ENCODE results near the gene GNAS-AS1.

DNA sequence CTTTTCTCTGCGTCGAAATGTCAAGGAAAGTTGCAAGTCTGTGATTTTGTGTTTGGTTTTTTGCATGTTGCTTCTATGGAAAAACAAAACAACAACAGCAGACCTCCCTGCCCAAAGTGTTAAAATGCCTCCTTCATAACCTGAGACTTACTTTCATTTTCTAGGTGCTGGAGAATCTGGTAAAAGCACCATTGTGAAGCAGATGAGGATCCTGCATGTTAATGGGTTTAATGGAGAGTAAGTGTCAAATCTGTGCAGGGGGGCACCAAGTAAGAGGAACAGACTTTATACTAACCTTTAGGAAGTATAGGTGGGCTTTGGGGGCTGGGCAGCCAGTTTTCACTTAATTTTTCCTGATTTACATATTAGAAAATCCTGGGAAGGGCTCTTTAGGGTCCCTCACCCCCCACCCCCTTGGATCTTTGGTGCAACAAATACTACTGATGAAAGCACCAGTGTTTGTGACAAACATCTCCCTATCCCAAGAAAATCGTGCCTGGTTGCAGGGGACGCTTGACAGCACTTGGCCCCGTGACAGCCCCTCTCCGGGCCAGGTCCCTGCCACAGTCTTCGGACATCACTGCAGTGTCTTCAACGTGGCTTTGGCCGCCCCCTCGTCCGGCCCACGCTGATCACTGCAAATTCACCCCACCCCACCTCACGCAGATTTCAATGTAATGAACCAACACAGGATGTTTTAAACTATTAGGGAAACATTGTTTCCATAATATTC is 44.9 kb upstream of the GNAS-AS1 start:
- TF ChIP-seq, protein P1, sequence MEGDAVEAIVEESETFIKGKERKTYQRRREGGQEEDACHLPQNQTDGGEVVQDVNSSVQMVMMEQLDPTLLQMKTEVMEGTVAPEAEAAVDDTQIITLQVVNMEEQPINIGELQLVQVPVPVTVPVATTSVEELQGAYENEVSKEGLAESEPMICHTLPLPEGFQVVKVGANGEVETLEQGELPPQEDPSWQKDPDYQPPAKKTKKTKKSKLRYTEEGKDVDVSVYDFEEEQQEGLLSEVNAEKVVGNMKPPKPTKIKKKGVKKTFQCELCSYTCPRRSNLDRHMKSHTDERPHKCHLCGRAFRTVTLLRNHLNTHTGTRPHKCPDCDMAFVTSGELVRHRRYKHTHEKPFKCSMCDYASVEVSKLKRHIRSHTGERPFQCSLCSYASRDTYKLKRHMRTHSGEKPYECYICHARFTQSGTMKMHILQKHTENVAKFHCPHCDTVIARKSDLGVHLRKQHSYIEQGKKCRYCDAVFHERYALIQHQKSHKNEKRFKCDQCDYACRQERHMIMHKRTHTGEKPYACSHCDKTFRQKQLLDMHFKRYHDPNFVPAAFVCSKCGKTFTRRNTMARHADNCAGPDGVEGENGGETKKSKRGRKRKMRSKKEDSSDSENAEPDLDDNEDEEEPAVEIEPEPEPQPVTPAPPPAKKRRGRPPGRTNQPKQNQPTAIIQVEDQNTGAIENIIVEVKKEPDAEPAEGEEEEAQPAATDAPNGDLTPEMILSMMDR (IDR thresholded peaks at IDR 0.05; ENCODE audit: low read depth, low read length) = no peak
- TF ChIP-seq POLR2A (IDR thresholded peaks at IDR 0.05; ENCODE audit: extremely low read depth, insufficient read length) (no peak), MYC (IDR thresholded peaks at IDR 0.05; ENCODE audit: low read depth, low read length) (no peak)
- TF ChIP-seq, protein P2, sequence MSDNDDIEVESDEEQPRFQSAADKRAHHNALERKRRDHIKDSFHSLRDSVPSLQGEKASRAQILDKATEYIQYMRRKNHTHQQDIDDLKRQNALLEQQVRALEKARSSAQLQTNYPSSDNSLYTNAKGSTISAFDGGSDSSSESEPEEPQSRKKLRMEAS (IDR thresholded peaks at IDR 0.05; ENCODE audit: low read depth, low read length) = no peak

Data from NB4 (cell line).